Stimulated activated CD8-positive, alpha-beta memory T cell treated with anti-CD3 and anti-CD28 coated beads, Interleukin-4, amount 100 ng/mL, for 1 hour (primary cell): ENCODE results near the gene SELENOK.

Experiments used
- DNase-seq, 2 donors: peaks; one replicate each; pipeline ENCODE4 v3.0.0-alpha.2; 2020; ENCODE audit warnings: low read depth in 2 of 2, low spot score in 1 of 2

Gene SELENOK

DNA sequence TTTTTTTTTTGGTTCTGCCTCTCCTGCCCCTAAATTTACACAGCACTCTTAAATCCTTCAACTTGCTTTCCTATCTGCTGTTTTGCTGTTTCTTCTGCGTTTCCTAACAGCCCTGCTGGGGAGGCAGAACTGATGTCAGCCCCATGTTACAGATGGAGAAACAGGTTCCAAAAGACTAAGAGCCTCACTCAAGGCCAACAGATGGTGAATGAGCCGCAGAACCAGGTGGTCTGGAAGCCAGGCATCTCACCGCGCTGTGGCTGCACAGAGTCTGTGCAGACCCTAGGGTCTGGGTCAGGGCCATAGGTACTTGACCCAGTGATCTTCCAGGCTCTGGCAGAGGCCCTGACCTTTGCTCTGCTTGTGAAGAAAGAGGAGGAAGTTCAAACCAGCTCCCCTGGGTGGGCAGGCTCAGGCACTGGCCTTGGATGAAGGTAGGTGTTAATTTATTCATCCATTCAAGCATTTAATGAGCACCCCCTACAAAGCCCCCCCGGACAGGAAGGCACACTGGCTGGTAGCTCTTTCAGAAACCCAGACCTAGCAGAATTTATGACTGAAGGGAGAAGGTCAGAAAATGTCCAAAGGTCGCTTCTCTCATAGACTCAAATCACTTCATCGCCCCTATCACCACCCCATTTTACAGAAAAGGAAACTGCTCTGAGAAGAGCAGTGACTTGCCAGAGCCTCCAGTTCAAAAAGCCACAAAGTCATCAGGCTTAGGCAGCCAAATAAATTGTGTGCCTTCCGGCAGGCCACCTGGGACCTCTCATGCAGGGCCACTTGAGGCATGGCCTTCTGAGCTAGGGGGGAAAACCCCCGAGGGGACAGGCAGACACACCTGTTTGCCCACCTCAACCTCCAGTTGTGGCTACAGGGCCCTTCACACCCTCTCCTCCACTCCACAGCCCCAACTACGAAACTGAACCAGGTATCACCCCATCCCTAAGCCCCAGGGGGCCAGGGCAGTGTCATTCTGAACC, 48.2 kb downstream of the SELENOK start:
- no peak for DNase-seq

DNA sequence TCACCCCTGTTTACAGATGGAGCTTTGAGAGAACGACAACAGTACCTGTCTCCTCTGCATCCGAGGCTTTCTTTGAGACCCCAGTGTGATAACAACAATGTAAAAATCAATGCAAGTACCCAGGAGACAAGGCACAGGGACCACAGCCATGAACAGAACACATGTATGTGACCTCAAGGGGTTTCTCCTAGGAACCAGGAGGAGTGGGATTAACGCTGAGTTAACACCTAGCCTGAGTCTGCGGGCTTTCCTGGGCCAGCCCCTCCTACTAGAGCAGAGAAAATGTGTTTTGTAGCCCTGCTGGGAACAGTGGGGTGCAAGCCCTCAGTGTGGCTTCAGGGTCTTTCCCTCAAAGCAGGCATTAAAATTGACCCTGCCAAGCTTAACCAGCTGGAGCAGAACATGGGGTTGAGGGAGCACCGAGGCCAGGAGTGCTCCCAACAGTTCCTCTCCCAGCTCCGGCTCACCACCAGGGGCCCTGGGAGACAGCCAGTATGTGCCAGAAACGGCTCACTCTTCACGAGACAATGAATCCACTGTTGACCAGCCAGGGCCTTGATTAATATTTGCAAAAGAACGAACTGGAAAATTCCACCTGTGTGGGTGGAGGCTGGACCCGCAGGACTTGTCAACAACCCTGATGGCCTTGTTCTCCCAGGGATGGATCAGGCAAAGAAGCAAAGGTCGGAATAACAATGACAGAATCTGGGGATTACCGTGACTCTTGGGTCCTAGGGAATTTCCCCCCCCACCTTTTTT, 49.0 kb downstream of the SELENOK start:
- DNase-seq = no peak

DNA sequence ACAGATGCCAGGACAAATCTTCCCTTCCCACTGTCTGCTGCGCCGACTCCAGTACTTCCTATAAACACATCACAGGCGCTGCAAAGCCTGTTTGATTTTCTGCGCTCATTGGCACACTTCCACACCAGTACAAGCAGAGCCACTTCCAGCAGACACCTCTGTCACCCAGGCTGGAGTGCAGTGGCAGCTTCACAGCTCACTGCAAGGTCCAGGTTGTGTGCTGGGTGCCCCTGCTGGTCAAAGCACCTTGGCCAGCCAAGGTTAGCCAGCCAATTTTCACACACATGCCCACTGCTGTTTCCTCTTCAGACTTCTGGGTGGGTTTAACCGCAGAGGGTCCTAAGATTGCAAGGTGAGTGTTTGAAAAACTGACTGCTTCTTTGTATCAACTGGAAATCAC, 50.4 kb downstream of the SELENOK start:
- DNase-seq = no peak

DNA sequence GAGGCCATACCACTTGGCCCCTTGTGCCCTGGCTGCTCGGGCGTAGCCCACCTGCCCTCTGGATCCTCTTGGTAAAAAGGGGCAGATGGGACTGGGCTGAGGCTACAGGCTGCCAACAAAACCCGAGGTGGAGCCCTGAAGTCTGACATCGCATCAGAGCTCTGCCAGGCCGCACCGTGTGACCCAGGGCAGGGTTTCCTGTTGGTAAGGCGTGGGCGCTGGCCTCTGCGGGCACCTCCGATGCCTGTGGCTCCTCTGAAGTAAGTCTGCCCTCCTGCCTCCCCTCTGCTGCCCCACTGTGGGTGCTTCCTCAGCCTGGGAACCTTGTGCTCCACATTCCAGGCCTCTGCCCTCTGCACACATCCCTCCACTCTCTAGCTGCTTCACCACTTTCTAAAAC, 54.3 kb downstream of the SELENOK start:
- DNase-seq = no peak

DNA sequence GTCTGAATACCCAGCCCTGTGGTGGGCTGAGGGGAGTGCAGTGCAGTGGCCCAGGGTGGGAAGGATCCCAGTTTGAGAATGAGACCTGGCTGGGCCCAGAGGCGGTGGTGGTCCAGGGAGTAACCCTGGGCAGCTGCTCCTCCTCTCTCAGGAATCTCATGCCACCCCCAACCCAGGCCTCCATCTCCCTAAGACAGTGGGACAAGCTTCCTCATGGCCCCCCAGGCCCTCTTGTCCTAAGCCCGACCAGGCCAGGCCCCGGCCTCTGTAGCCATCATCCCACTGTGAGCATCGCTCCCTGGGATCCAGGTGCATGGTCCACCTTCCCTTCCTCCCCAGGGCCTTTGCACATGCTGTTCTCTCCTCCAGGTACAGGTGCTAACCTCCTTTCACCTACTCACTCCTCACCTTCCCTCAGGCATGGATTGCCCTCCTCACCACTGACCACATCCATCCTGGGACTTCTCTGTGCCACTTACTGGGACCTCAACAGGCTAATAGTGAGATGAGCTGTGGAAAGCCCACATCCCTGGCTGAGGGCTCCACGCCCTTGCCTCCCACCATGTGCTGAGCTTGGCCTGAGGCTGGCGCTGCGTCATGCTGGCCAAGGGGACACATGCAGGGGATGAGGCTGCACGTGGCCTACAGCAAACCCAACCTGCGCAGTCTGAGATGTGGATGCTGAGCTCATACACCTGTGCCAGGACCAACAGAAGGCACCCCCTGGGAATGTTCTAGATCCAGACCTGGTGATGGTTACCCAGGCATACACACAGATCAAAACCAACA, 55.4 kb downstream of the SELENOK start:
- no peak for DNase-seq

DNA sequence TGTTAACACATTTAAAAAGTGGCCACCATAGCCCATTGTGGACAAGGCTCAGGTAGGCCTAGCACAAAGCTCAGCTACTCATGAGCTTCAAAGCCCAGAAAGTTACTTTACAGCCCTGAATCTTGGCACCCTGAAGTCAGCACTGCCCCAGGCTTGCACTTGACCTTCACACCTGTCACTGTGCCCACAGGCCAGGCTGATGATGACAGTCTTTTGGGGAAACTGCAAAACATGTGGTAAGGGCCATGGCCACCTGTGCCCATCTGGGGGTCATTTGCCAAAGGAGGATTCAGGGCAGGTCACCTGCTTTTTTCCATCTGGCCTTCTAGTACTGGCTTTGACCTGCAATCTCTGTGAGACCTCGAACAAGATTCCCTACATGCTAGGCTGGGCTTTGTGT, 56.4 kb downstream of the SELENOK start:
- DNase-seq = no peak

DNA sequence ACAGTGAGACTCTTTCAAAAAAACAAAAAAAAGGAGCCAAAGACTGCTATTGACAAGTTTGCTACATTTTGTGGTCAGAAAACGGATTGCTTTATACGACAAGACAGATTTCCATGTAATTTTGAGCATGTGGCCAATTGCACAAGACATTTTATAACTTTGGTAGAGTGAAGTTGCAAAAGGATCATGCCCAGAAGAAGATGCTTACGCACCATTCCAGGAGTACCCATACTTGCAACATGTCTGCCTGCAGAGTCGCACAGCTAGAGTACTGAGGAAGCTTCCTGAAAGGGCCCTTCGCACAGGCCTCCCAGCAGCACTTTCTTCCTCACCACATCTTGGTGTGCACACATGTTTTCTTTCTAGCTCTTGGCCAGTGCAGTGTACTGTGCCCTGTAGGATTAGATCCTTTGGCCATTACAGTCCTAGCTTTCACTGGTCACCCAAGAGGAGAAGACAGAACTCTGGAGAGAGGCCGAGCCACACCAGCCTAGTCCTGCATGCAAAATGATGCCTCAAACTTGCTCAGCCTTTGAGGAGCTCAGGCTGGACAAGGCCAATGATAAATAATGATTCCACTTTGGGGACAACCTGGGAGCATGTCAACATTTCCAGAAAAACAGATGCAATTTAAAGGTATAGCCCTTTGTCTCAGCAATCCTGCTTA, 57.1 kb downstream of the SELENOK start:
- no peak for DNase-seq
